GM18505 (cell line): ENCODE results near the gene IFT20.

Experiments used
- ATAC-seq: cut with Tn5 transposase; IDR thresholded peaks from one replicate; pipeline ENCODE4 v1.9.1; 2021; ENCODE audit not compliant: unreplicated experiment
- POLR2A ChIP-seq: IDR thresholded peaks from 4 replicates; pipeline ENCODE4 v1.6.1; 2011; ENCODE audit warnings: borderline replicate concordance; ENCODE audit not compliant: insufficient read depth, insufficient read length; ENCODE audit errors: extremely low read depth

The IFT20 gene, protein sequence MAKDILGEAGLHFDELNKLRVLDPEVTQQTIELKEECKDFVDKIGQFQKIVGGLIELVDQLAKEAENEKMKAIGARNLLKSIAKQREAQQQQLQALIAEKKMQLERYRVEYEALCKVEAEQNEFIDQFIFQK

DNA sequence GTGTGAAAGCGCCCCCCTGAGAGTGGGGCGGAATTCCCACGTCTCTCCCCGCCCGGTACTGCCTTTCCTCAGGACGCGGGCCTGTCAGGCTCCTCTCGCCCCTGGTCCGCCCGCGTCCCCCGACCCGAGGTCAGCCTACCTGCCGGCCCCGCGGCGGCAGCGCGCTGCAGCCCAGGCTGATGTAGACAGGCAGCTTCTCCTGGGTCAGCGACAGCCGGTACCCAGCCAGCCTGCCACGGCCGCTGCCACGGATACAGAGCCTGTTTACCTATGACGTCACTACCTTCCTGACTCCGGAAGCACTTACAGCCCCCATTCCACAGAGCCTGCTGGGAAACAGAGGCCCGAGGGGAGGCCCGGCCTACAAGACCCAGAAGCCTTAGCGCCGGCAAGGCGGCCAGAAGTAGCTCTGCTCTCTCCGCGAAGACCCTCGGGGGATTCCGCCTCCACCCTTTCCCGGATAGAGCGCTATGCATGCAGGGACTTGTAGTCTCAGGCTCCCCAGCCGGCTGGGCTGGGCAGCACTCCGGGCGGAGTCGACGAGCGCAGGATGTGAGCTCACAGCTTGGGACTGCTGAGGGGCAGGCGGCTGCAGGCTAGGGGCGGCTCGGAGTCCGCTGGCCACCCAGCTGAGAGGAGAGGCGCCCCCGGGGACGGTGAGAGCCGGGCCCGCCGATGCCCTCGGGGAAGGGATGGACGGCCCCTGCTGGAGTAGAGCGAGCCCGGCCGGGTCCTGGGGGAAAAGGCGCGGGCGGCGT lies at the start of gene IFT20, which contains the start of gene TNFAIP1:
Gene IFT20 (minus strand): TSS at position 272 of the 758 bp plus-strand sequence. CDS start 3,487 bp downstream, outside the sequence.
Gene TNFAIP1 (plus strand): TSS at position 561 of the 758 bp plus-strand sequence. CDS start 3,761 bp downstream, outside the sequence.
- peak; percentile 82 for TF ChIP-seq POLR2A
- peak; percentile 94 for ATAC-seq

DNA sequence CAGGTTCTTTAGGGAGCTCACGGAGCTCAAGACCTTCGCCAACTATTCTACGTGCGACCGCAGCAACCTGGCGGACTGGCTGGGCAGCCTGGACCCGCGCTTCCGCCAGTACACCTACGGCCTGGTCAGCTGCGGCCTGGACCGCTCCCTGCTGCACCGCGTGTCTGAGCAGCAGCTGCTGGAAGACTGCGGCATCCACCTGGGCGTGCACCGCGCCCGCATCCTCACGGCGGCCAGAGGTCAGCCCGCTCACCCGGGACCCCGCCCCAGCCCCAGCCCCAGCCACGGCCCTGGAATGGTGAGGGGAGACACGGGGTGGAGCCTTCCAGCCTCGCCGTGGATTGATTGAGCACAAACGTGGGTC lies 49.7 kb upstream of the IFT20 start:
- TF ChIP-seq POLR2A, result no peak
- ATAC-seq, result no peak

DNA sequence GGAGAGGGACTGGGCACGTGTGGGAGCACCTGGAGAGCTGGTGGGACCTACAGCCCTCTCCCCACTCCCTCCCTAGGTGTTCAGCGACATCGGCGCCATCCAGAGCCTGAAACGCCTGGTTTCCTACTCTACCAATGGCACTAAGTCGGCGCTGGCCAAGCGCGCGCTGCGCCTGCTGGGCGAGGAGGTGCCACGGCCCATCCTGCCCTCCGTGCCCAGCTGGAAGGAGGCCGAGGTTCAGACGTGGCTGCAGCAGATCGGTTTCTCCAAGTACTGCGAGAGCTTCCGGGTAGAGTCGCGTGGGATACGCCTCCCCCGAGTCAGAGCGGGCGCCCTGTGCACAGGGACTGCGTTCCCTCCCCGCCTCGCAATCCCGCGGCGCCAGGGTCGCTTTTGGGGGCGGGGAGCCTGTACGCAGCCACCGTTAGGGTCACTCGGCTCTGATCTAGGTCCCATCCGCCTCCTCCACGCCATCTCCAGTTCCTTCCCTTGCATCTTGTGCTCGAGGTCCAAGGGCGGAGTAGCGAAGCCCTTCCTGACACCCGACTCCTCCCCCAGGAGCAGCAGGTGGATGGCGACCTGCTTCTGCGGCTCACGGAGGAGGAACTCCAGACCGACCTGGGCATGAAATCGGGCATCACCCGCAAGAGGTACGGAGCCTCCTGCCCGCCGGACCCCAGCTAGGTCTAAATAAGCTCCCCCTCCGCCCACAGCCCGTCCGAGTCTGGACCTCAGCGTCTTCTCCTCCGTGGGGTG lies 49.2 kb upstream of the IFT20 start:
- peak; percentile 65 for ATAC-seq
- TF ChIP-seq POLR2A, result peak; percentile 74

DNA sequence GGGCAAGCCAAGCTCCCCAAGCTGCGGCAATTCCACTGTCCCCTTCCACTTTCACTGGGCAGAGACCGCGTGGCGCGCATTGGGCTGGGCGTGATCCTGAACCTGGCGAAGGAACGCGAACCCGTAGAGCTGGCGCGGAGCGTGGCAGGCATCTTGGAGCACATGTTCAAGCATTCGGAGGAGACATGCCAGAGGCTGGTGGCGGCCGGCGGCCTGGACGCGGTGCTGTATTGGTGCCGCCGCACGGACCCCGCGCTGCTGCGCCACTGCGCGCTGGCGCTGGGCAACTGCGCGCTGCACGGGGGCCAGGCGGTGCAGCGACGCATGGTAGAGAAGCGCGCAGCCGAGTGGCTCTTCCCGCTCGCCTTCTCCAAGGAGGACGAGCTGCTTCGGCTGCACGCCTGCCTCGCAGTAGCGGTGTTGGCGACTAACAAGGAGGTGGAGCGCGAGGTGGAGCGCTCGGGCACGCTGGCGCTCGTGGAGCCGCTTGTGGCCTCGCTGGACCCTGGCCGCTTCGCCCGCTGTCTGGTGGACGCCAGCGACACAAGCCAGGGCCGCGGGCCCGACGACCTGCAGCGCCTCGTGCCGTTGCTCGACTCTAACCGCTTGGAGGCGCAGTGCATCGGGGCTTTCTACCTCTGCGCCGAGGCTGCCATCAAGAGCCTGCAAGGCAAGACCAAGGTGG lies 46.0 kb upstream of the IFT20 start:
- no peak for TF ChIP-seq POLR2A

DNA sequence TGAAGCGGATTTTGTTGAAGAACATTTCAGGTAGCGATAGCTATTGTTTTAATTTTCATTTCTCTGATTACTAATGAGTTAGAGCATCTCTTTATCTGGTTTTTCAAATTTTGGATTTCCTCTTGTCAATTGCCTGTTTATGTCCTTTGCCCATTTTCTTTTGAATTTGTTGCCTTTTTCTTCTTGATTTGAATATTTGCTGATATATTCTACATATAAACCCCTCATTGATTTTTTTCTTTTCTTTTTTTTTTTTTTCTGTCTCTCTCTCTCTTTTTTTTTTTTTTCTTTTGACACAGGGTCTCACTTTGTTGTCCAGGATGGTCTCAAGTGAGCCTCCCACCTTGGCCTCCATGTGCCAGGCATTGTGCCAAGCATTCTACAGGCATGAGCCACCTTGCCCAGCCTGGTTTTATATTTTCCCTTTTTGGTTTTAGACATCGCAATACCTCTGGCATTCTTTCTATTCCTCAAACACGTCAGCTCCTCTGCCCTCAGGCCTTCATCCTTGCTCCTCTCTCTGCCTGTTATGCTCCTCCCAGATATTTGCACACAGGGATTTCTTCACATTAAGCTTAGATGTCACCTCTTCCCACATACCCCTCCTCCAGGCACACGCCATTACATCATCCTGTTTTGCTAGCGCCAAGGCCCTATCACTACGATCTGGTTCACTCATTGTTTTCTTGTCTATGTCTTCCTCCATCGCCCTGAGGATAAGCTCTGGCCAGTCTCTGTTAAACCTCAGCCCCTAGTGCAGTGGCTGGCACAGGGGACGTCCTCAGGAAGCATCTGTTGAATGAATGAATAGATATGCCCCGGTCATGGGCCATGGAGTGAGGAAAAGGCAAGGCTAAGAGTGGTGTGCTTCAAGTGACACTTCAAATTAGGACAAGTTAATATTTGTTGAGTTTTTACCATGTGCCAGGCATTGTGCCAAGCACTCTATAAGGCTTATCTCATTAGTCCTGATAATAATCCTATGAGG lies 44.8 kb upstream of the IFT20 start:
- no peak for TF ChIP-seq POLR2A
- ATAC-seq, result no peak

More for the DNA sequence above, 46.0 kb upstream of the IFT20 start:
- ATAC-seq, result no peak

DNA sequence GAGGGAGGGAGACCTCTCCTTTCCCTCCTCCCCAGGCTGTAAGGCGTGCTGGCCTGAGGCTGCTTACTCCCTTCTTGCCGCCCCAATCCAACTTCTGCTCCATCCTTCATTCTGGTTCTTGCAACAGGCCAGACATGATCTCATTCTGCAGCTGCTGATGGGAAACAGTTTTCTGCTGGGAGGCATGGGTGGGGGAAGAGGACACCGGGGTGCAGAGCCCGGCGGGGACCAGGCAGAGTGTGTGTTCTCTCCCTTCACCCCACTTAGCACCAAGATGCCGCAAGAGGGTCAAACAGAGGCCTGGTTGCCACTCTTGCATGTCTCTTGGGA lies 37.6 kb upstream of the IFT20 start:
- no peak for ATAC-seq
- TF ChIP-seq POLR2A, result no peak

DNA sequence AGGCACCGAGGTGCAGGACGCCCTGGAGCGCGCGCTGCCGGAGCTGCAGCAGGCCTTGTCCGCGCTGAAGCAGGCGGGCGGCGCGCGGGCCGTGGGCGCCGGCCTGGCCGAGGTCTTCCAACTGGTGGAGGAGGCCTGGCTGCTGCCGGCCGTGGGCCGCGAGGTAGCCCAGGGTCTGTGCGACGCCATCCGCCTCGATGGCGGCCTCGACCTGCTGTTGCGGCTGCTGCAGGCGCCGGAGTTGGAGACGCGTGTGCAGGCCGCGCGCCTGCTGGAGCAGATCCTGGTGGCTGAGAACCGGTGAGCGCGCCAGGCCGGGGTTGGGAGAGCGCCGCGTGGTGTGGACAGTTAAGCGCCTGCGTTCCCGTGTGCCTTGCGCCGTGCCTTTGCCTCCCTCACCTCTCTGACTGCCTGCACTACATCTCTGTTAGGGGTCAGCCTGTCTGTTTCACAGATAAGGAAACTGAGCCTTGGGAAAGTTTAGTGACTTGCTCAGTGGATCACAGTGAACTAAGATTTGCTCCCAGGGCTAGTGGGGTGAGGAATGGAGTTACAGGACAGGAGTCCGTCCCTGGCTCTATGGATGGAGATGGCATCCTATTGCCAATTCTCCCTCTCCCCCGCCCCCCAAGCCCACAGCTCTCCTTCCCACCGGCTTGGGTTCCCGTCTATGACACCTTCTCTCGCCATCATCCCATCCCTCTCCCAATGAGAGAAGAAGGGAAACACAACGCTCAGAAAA lies 37.1 kb upstream of the IFT20 start:
- TF ChIP-seq POLR2A, result no peak
- ATAC-seq, result no peak

DNA sequence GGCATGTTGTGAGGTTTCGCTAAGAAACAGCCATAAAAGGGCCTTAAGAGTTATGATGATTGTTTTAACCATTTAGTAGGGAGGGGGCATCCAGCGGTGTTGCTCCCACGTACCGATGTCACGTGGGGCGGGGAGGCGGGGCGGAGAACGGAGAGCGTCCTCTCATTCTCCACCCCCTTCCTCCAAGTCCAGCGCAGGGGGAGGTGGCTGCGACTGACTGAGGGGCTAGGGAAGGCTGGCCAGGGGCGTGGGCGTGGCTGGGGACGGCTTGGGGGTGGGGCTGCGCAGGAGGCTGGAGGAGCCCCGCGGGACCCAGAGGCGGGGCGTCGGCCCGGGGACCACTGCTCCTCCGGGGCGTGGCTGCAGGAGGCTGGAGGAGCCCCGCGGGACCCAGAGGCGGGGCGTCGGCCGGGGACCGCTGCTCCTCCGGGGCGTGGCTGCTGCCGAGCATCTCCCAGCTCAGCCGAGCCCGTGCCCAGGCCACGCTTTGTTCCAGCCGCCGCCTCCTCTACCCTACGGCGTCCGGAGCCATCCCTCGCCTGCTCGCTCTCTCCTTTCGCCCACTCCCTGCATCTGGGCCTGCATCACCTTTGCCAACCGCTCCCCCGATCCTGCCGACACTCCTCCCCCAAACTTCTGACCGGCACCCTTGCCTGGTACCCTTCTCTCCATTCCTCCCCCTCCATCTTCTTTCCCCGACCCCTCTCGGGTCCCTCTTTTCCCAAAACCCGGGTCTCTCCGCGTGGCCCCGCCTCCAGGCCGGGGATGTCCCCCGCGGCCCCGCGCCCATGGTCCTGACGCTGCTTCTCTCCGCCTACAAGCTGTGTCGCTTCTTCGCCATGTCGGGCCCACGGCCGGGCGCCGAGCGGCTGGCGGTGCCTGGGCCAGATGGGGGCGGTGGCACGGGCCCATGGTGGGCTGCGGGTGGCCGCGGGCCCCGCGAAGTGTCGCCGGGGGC lies 36.3 kb upstream of the IFT20 start, which contains the start of gene SARM1:
Gene SARM1 (plus strand): TSS at position 450 of the 958 bp plus-strand sequence. CDS start 339 bp downstream, at position 789.
- ATAC-seq, result peak; percentile 65
- TF ChIP-seq POLR2A, result peak; percentile 40

DNA sequence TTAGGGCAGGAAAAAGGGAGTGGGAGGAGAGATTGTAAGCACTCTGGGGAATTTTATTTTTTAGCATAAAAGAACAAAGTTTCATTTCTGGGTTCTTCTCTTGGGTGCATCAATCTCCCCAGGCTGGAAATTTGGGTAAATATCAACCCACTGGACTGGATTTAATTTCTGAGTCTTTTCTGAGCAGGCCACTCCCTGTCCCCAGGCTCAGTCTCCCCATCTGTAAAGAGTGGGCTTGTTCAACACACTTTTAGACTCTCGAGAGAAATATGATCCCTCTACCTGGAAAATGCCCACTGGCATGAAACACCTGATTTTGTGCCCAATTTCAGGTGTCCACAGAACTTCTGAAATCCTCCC lies 35.5 kb upstream of the IFT20 start:
- ATAC-seq, result no peak
- TF ChIP-seq POLR2A, result no peak

DNA sequence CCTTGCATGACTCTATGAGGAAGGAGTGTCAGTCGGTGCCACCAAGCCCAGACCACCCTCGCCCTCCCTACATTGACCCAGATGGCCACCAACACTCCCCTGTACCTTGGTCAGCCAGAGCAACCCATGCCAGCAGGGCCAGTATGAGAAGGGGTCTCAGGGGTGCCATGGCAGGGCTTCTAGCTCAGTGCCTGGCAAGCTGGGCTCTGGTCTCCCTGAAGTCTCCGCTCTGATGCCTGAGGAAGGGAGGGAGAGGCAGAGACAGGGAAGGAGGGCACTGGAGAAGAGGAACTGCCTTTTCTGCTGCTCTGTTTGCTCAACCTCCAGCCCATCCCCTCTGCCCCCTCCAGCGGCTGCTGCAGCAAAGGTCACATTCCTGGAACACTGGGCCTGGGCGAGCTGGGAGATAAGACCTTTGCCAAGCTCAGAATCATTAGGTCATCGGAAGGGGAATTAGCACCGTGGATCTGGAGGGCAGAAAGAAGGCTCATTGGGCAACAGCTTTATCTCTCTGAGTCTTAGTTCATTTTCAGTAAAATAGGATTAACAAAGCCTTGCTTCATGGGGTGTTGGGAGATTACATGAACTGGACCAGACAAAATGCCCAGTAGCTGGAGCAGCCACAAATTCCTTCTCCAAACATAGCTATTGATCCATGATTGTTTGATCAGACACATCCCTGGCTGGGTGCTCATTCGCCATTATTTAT lies 34.9 kb upstream of the IFT20 start, which contains the start of gene VTN:
Gene VTN (minus strand): TSS at position 273 of the 709 bp plus-strand sequence. CDS start 104 bp downstream, at position 169.
- TF ChIP-seq POLR2A, result no peak
- ATAC-seq, result no peak
